ENCODE data around the gene HS6ST3. TPM values are rescaled to one million over a fixed set of nuclear protein-coding genes. Genes with fewer than 3 reads are reported as not detected.

Gene HS6ST3
- total and polyA plus RNA-seq, 2 of the 13 experiments (the other 11 are each of a cell fraction or from before 2014, with no cell fraction given) = not detected

GRCh38 chr13:96871469-96871868 is 781.6 kb downstream of the HS6ST3 start:
- Histone ChIP-seq H2AFZ (ENCODE audit: low read length) (no peak overlapping the region), H3K4me3 (replicated peaks in 1 of 3; ENCODE audit: insufficient read depth in 1 of 3, low read depth in 2 of 3, low read length in 3 of 3) (no peak overlapping the region), H3K4me1 (ENCODE audit: insufficient read depth, low read length) (no peaks in the 10 kb centered on the region), H3K36me3 (replicated peaks in 1 of 2; ENCODE audit: control insufficient read depth in 1 of 2, insufficient read depth in 2 of 2, low read length in 2 of 2) (no peaks in the 10 kb centered on the region), H3K9ac (ENCODE audit: insufficient read depth, low read depth, low read length) (no peak overlapping the region), H3K79me2 (ENCODE audit: insufficient read depth, low read length) (no peaks in the 10 kb centered on the region), H3K9me3 (ENCODE audit: low read length) (no peaks in the 10 kb centered on the region), H4K20me1 (ENCODE audit: insufficient read depth, low read length) (no peaks in the 10 kb centered on the region), H3K4me2 (ENCODE audit: low read depth, low read length) (no peak overlapping the region), H3K27ac (ENCODE audit: extremely low read length, insufficient read depth, low read length) (no peak overlapping the region), H3K27me3 (ENCODE audit: control insufficient read depth in 1 of 2, insufficient read depth in 2 of 2, low read length in 2 of 2) (0 out of 5 replicates have a peak, but pooled peaks cover 0 to 3% of the 10 kb centered on the region in 2 experiments)
- TF ChIP-seq ZNF407 (CRISPR knock-in tag; IDR thresholded peaks at IDR 0.05; ENCODE audit: not compliant biosample characterization) (no peak), BCL6 (CRISPR knock-in tag; IDR thresholded peaks at IDR 0.05) (no peak), RBAK (CRISPR knock-in tag; IDR thresholded peaks at IDR 0.05) (no peak)
- in situ Hi-C loops (cut with HindIII; ENCODE audit: extremely low pct_ligation_motif_present, low pct_unique_long_range_greater_than_20kb) = no loop called here
- intact Hi-C loops (cut with micrococcal nuclease; ENCODE audit: unreplicated experiment) = no loop called here
- CTCF ChIA-PET (ENCODE audit: low intra/inter-chr PET ratio, low total read pairs) = no interaction called here
- ATAC-seq (no peak), DNase-seq (ENCODE audit: low spot score) (no peak), FAIRE-seq (no peak)
- BruUV-seq (replicated peaks) = no TSS peak
- POLR2A ChIA-PET = no interaction called here
- 0% methylated on average over 2 of the region's 2 CpGs for WGBS (ENCODE audit: low lambda C conversion rate)
